Ovary (tissue), 3 donors: ENCODE data around the gene UCHL1.

ENCODE experiments used
- CTCF ChIP-seq, 3 donors: fragments of 450-650 bp in 2 of 3; fragments of 200-600 bp in 1 of 3; IDR thresholded peaks; one replicate each; pipeline versions ENCODE4 v1.5.1 to v1.8.0; 2016 to 2022; ENCODE audit warnings: antibody characterized with exemption in 3 of 3, mild to moderate bottlenecking in 1 of 3
- POLR2A ChIP-seq: fragments of 450-650 bp; IDR thresholded peaks from one replicate; pipeline ENCODE4 v1.6.1; 2017; ENCODE audit warnings: antibody characterized with exemption, mild to moderate bottlenecking, moderate library complexity
- donor health status: DM: no; HTN: no; CAD: no.

- TF ChIP-seq CTCF (IDR thresholded peaks at IDR 0.05), result no peak
- no peak for TF ChIP-seq POLR2A
Observed at GRCh38 chr4:41219421-41219950, 37.2 kb upstream of the UCHL1 start.
